ENCODE data around the gene HNRNPUL2.
"Not testable (repeated sequence)": the region's sequence is repeated elsewhere in the genome, so short reads cannot be mapped to it uniquely, and the experiment has no call there.

- not testable (repeated sequence) for TF ChIP-seq POLR2A (IDR thresholded peaks at IDR 0.05; ENCODE audit: extremely low read depth, insufficient read length); CTCF (IDR thresholded peaks at IDR 0.05; ENCODE audit: low read depth, low read length); MYC (IDR thresholded peaks at IDR 0.05; ENCODE audit: low read depth, low read length)
These were observed 33.6 kb upstream of the HNRNPUL2 start for GRCh38 chr11:62760867-62761227.

Data from NB4 (cell line).